Measurements from ENCODE around the gene OR1K1.
"Not testable (repeated sequence)": the region's sequence is repeated elsewhere in the genome, so short reads cannot be mapped to it uniquely, and the experiment has no call there.

Gene OR1K1

GRCh38 chr9:122808141-122808540, 8.2 kb downstream of the OR1K1 start:
- no peak overlapping the region for H3K27ac ChIP-seq (ENCODE audit: low read depth, low read length)
- H4K5ac ChIP-seq (ENCODE audit: low read length) = no peak overlapping the region
- H3K23ac ChIP-seq (ENCODE audit: low read length) = no peak overlapping the region
- no peak overlapping the region for H3K56ac ChIP-seq (ENCODE audit: low read length)
- DNase-seq = no peak
- H3K4ac ChIP-seq (ENCODE audit: low read depth, low read length) = no peak overlapping the region
- no peak overlapping the region for H2AK5ac ChIP-seq (ENCODE audit: low read length)
- H3K36me3 ChIP-seq (ENCODE audit: control insufficient read depth, insufficient read depth, low read length) = no peaks in the 10 kb centered on the region
- no peak overlapping the region for H2BK5ac ChIP-seq (ENCODE audit: low read length)
- H3K27me3 ChIP-seq (ENCODE audit: insufficient read depth, low read length, poor library complexity) = no peaks in the 10 kb centered on the region
- H4K8ac ChIP-seq (ENCODE audit: low read depth, low read length) = no peak overlapping the region
- no peak overlapping the region for H3K4me3 ChIP-seq (ENCODE audit: low read length)
- H3K79me1 ChIP-seq (ENCODE audit: low read length) = no peaks in the 10 kb centered on the region
- H2BK120ac ChIP-seq (ENCODE audit: low read depth, low read length) = no peak overlapping the region
- no peaks in the 10 kb centered on the region for H3K4me1 ChIP-seq (ENCODE audit: control insufficient read depth, low read depth, low read length)
- H2BK15ac ChIP-seq (replicated peaks; ENCODE audit: low read depth) = no peak overlapping the region
- WGBS (ENCODE audit: extremely low coverage, insufficient coverage, low lambda C conversion rate) = no CpG with 5 or more reads among the region's 3 CpGs
- no peak overlapping the region for H3K4me2 ChIP-seq (ENCODE audit: low read length)
- H3K18ac ChIP-seq (ENCODE audit: low read length) = no peak overlapping the region
- H3K9ac ChIP-seq (ENCODE audit: low read length) = no peak overlapping the region
- no peaks in the 10 kb centered on the region for H3K79me2 ChIP-seq (ENCODE audit: control insufficient read depth, insufficient read depth, low read length)

- not testable (repeated sequence) for H2BK15ac ChIP-seq (replicated peaks; ENCODE audit: low read depth); H2AK5ac ChIP-seq (ENCODE audit: low read length); H3K79me1 ChIP-seq (ENCODE audit: low read length); H3K23ac ChIP-seq (ENCODE audit: low read length); H3K18ac ChIP-seq (ENCODE audit: low read length); H3K4me3 ChIP-seq (ENCODE audit: low read length); H3K4me1 ChIP-seq (ENCODE audit: control insufficient read depth, low read depth, low read length); H3K27me3 ChIP-seq (ENCODE audit: insufficient read depth, low read length, poor library complexity); H4K8ac ChIP-seq (ENCODE audit: low read depth, low read length); H3K27ac ChIP-seq (ENCODE audit: low read depth, low read length); H2BK5ac ChIP-seq (ENCODE audit: low read length); DNase-seq; H3K36me3 ChIP-seq (ENCODE audit: control insufficient read depth, insufficient read depth, low read length); H3K56ac ChIP-seq (ENCODE audit: low read length); H3K4ac ChIP-seq (ENCODE audit: low read depth, low read length); H4K5ac ChIP-seq (ENCODE audit: low read length); H3K4me2 ChIP-seq (ENCODE audit: low read length); H3K79me2 ChIP-seq (ENCODE audit: control insufficient read depth, insufficient read depth, low read length); H2BK120ac ChIP-seq (ENCODE audit: low read depth, low read length); H3K9ac ChIP-seq (ENCODE audit: low read length)
- WGBS (ENCODE audit: extremely low coverage, insufficient coverage, low lambda C conversion rate) = no CpG with 5 or more reads among the region's 7 CpGs
These were observed 9.3 kb downstream of the OR1K1 start for GRCh38 chr9:122809261-122809660.

- H3K23ac ChIP-seq (ENCODE audit: low read length) = no peak overlapping the region
- no peaks in the 10 kb centered on the region for H3K79me2 ChIP-seq (ENCODE audit: control insufficient read depth, insufficient read depth, low read length)
- no peaks in the 10 kb centered on the region for H3K4me1 ChIP-seq (ENCODE audit: control insufficient read depth, low read depth, low read length)
- DNase-seq = peak; percentile 84
- H3K4me3 ChIP-seq (ENCODE audit: low read length) = no peak overlapping the region
- H4K5ac ChIP-seq (ENCODE audit: low read length) = no peak overlapping the region
- H2AK5ac ChIP-seq (ENCODE audit: low read length) = no peak overlapping the region
- no peaks in the 10 kb centered on the region for H3K36me3 ChIP-seq (ENCODE audit: control insufficient read depth, insufficient read depth, low read length)
- H3K4ac ChIP-seq (ENCODE audit: low read depth, low read length) = no peak overlapping the region
- H3K9ac ChIP-seq (ENCODE audit: low read length) = no peak overlapping the region
- no peak overlapping the region for H3K18ac ChIP-seq (ENCODE audit: low read length)
- H3K79me1 ChIP-seq (ENCODE audit: low read length) = no peaks in the 10 kb centered on the region
- WGBS (ENCODE audit: extremely low coverage, insufficient coverage, low lambda C conversion rate) = no CpG with 5 or more reads among the region's 8 CpGs
- H4K8ac ChIP-seq (ENCODE audit: low read depth, low read length) = no peak overlapping the region
- no peak overlapping the region for H3K56ac ChIP-seq (ENCODE audit: low read length)
- no peak overlapping the region for H3K4me2 ChIP-seq (ENCODE audit: low read length)
- H2BK15ac ChIP-seq (replicated peaks; ENCODE audit: low read depth) = no peak overlapping the region
- H3K27me3 ChIP-seq (ENCODE audit: insufficient read depth, low read length, poor library complexity) = no peaks in the 10 kb centered on the region
- no peak overlapping the region for H3K27ac ChIP-seq (ENCODE audit: low read depth, low read length)
- no peak overlapping the region for H2BK120ac ChIP-seq (ENCODE audit: low read depth, low read length)
- H2BK5ac ChIP-seq (ENCODE audit: low read length) = no peak overlapping the region
These were observed 10.5 kb downstream of the OR1K1 start for GRCh38 chr9:122810306-122810946.

GRCh38 chr9:122812736-122813135, 12.8 kb downstream of the OR1K1 start:
- Histone ChIP-seq H3K18ac (ENCODE audit: low read length) (no peak overlapping the region), H3K4me3 (ENCODE audit: low read length) (no peak overlapping the region), H3K79me2 (ENCODE audit: control insufficient read depth, insufficient read depth, low read length) (no peaks in the 10 kb centered on the region), H3K4me2 (ENCODE audit: low read length) (no peak overlapping the region), H3K23ac (ENCODE audit: low read length) (no peak overlapping the region), H2BK15ac (replicated peaks; ENCODE audit: low read depth) (no peak overlapping the region), H4K8ac (ENCODE audit: low read depth, low read length) (no peak overlapping the region), H2BK120ac (ENCODE audit: low read depth, low read length) (no peak overlapping the region), H2AK5ac (ENCODE audit: low read length) (no peak overlapping the region), H3K27me3 (ENCODE audit: insufficient read depth, low read length, poor library complexity) (no peaks in the 10 kb centered on the region), H3K36me3 (ENCODE audit: control insufficient read depth, insufficient read depth, low read length) (no peaks in the 10 kb centered on the region), H3K4me1 (ENCODE audit: control insufficient read depth, low read depth, low read length) (no peaks in the 10 kb centered on the region), H3K79me1 (ENCODE audit: low read length) (no peaks in the 10 kb centered on the region), H3K9ac (ENCODE audit: low read length) (no peak overlapping the region), H3K4ac (ENCODE audit: low read depth, low read length) (no peak overlapping the region), H3K56ac (ENCODE audit: low read length) (no peak overlapping the region), H3K27ac (ENCODE audit: low read depth, low read length) (no peak overlapping the region), H2BK5ac (ENCODE audit: low read length) (no peak overlapping the region), H4K5ac (ENCODE audit: low read length) (no peak overlapping the region)
- WGBS (ENCODE audit: extremely low coverage, insufficient coverage, low lambda C conversion rate) = no CpG with 5 or more reads among the region's 4 CpGs
- DNase-seq = no peak

GRCh38 chr9:122814545-122814944, 14.6 kb downstream of the OR1K1 start:
- Histone ChIP-seq H3K27ac (ENCODE audit: low read depth, low read length) (no peak overlapping the region), H3K27me3 (ENCODE audit: insufficient read depth, low read length, poor library complexity) (no peaks in the 10 kb centered on the region), H3K9ac (ENCODE audit: low read length) (no peak overlapping the region), H3K4ac (ENCODE audit: low read depth, low read length) (no peak overlapping the region), H4K8ac (ENCODE audit: low read depth, low read length) (no peak overlapping the region), H3K56ac (ENCODE audit: low read length) (no peak overlapping the region), H3K23ac (ENCODE audit: low read length) (no peak overlapping the region), H3K18ac (ENCODE audit: low read length) (no peak overlapping the region), H3K4me1 (ENCODE audit: control insufficient read depth, low read depth, low read length) (no peaks in the 10 kb centered on the region), H2BK15ac (replicated peaks; ENCODE audit: low read depth) (no peak overlapping the region), H4K5ac (ENCODE audit: low read length) (no peak overlapping the region), H2BK5ac (ENCODE audit: low read length) (no peak overlapping the region), H3K36me3 (ENCODE audit: control insufficient read depth, insufficient read depth, low read length) (no peaks in the 10 kb centered on the region), H2AK5ac (ENCODE audit: low read length) (no peak overlapping the region), H3K79me1 (ENCODE audit: low read length) (no peaks in the 10 kb centered on the region), H3K4me2 (ENCODE audit: low read length) (no peak overlapping the region), H3K79me2 (ENCODE audit: control insufficient read depth, insufficient read depth, low read length) (no peaks in the 10 kb centered on the region), H2BK120ac (ENCODE audit: low read depth, low read length) (no peak overlapping the region), H3K4me3 (ENCODE audit: low read length) (no peak overlapping the region)
- DNase-seq = no peak
- no CpG with 5 or more reads among the region's 6 CpGs for WGBS (ENCODE audit: extremely low coverage, insufficient coverage, low lambda C conversion rate)

- H2BK5ac ChIP-seq (ENCODE audit: low read length) = no peak overlapping the region
- H3K4ac ChIP-seq (ENCODE audit: low read depth, low read length) = no peak overlapping the region
- no peaks in the 10 kb centered on the region for H3K79me1 ChIP-seq (ENCODE audit: low read length)
- H4K5ac ChIP-seq (ENCODE audit: low read length) = no peak overlapping the region
- H3K79me2 ChIP-seq (ENCODE audit: control insufficient read depth, insufficient read depth, low read length) = no peaks in the 10 kb centered on the region
- H2BK15ac ChIP-seq (replicated peaks; ENCODE audit: low read depth) = no peak overlapping the region
- no peak overlapping the region for H3K18ac ChIP-seq (ENCODE audit: low read length)
- no peak for DNase-seq
- no peak overlapping the region for H3K23ac ChIP-seq (ENCODE audit: low read length)
- H3K27me3 ChIP-seq (ENCODE audit: insufficient read depth, low read length, poor library complexity) = no peaks in the 10 kb centered on the region
- no peak overlapping the region for H4K8ac ChIP-seq (ENCODE audit: low read depth, low read length)
- no peak overlapping the region for H3K4me2 ChIP-seq (ENCODE audit: low read length)
- H3K36me3 ChIP-seq (ENCODE audit: control insufficient read depth, insufficient read depth, low read length) = peaks cover 6% of the 10 kb centered on the region
- H3K56ac ChIP-seq (ENCODE audit: low read length) = no peak overlapping the region
- no peak overlapping the region for H3K27ac ChIP-seq (ENCODE audit: low read depth, low read length)
- no peak overlapping the region for H2AK5ac ChIP-seq (ENCODE audit: low read length)
- no peak overlapping the region for H3K9ac ChIP-seq (ENCODE audit: low read length)
- no peak overlapping the region for H3K4me3 ChIP-seq (ENCODE audit: low read length)
- H2BK120ac ChIP-seq (ENCODE audit: low read depth, low read length) = no peak overlapping the region
- no peaks in the 10 kb centered on the region for H3K4me1 ChIP-seq (ENCODE audit: control insufficient read depth, low read depth, low read length)
These were observed 15.6 kb downstream of the OR1K1 start for GRCh38 chr9:122815544-122815943.
